GM12873 (cell line): ENCODE data around the gene SEPTIN12.

Source experiments
- TF ChIP-seq, protein P1 (sequence below): IDR thresholded peaks from 2 replicates; pipeline ENCODE4 v1.5.1; 2012; ENCODE audit warnings: low read depth, mild to moderate bottlenecking, moderate library complexity, low read length, control low read depth; ENCODE audit not compliant: insufficient read depth; ENCODE audit errors: missing control alignments

SEPTIN12 gene

DNA sequence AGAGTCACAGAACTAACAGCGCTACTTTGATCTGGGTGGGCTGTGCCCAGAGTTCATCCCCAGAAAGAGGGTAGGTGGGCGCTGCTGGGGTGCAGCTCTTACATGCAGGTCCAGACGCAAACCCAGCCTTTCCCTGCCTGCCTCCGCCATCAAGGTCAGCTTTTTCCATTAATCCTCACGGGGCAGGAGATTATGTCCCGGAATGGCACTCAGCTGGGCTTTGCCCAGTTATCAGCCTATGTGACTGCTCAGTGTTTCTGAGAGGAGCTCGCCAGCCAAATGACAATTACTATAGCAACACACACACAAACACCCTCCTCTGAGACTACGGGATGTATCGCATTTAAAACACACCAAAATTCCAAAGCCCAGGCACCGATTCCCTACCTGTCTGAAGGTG, 38.8 kb upstream of the SEPTIN12 start:
- TF ChIP-seq, protein P1, sequence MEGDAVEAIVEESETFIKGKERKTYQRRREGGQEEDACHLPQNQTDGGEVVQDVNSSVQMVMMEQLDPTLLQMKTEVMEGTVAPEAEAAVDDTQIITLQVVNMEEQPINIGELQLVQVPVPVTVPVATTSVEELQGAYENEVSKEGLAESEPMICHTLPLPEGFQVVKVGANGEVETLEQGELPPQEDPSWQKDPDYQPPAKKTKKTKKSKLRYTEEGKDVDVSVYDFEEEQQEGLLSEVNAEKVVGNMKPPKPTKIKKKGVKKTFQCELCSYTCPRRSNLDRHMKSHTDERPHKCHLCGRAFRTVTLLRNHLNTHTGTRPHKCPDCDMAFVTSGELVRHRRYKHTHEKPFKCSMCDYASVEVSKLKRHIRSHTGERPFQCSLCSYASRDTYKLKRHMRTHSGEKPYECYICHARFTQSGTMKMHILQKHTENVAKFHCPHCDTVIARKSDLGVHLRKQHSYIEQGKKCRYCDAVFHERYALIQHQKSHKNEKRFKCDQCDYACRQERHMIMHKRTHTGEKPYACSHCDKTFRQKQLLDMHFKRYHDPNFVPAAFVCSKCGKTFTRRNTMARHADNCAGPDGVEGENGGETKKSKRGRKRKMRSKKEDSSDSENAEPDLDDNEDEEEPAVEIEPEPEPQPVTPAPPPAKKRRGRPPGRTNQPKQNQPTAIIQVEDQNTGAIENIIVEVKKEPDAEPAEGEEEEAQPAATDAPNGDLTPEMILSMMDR = no peak

DNA sequence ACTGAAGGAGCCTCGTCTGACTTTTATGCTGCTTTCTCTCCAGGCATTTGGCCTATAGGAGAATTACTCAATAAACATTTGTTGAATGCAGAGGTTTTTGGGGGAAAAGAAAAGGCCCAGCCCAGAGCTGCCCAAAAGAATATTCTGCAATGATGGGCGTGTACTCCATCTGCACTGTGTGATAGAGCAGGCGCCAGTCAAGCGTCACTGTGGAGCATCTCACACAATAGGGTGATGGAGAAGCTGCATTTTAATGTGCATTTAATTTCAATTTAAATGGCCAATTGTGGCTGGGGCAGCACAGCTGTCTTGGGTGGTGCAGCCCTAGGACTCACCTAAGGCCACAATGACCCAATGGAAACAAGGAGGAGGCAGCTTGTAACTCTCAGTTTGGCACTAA, 38.4 kb upstream of the SEPTIN12 start:
- TF ChIP-seq, protein P1 = no peak

DNA sequence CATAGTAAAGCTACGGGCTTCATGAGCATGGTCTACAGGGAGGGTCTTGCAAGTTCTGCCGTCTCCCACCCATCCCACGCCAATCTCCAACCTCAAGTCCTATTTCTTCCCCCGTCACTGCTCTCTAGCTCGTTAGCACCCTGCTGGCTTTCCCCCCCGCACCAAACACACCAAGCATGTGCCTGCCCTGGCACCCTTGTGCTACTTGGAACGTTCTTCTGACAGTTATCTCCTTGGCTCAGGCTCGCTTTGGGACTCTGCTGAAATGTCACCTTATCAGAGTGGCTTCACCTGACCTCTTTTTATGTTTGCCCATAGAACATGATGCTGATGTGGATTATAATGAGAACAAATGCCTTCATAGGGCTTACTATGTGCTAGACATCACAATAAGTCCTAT, 37.1 kb upstream of the SEPTIN12 start:
- TF ChIP-seq, protein P1 = no peak

DNA sequence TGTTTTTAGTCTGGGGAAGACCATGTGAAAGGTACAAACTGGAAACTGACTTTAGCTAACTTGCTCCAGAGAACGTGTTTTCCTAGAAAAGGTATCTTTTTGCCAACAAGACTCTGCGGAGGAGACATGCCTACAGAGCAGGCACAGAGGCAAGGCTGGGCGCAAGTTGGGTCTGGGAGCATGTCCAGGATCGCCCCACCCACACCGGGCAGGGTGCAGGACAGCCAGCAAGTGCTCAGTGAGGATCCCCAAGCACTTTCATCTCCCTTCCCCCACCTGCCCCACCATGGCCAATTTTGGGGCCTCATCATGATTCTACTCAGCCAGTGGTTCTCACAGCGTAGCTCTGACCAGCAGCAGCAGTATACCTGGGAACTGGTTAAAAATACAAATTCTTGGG, 32.5 kb upstream of the SEPTIN12 start:
- TF ChIP-seq, protein P1 = no peak

DNA sequence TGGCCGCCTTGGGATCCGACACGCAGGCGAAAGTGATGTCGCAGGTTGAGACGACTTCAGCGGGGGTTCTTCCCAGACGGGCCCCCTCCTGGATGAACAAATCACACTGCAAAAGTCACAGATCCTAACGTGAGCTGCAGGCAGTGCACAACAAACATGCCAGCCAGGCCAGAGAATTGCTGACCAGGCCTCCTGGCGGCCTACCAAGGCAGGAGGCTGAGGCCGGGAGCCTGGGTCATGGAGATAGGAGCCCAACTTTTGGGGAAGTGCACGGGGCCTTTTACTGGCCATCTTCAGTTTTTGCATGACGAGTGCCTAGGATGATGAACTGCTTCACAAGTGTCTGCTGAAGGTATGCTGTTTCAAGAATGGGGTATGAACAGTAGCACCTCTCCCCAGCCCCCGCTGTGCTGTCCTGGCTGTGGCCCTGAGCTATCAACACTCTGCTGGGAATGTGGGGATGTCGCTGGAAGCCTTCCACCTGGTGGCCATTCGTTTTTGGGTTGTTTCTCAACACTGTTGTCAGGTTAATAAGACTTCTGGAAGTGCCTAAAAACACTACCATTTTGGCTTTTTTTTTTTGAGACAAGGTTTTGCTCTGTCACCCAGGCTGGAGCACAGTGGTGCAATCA, 26.5 kb upstream of the SEPTIN12 start:
- TF ChIP-seq, protein P1 = no peak

DNA sequence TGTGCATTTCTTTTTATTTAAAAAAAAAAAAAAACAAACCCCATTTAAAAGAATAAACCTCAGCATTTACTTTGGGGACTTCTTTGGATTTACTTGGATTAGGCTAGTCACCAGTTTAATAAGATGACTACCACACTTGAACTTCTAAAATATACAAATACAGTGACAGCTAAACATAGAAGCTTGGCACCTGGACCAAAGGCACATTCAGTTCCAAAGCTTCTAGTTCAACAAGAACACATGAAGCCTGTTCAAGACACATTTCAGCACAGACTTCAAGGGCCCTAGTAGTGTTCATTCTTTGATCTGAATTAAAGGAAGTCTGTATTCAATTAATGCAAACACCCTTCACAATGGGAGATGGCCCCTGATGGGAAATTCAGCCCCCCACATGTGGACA, 25.9 kb upstream of the SEPTIN12 start:
- TF ChIP-seq, protein P1 = no peak

DNA sequence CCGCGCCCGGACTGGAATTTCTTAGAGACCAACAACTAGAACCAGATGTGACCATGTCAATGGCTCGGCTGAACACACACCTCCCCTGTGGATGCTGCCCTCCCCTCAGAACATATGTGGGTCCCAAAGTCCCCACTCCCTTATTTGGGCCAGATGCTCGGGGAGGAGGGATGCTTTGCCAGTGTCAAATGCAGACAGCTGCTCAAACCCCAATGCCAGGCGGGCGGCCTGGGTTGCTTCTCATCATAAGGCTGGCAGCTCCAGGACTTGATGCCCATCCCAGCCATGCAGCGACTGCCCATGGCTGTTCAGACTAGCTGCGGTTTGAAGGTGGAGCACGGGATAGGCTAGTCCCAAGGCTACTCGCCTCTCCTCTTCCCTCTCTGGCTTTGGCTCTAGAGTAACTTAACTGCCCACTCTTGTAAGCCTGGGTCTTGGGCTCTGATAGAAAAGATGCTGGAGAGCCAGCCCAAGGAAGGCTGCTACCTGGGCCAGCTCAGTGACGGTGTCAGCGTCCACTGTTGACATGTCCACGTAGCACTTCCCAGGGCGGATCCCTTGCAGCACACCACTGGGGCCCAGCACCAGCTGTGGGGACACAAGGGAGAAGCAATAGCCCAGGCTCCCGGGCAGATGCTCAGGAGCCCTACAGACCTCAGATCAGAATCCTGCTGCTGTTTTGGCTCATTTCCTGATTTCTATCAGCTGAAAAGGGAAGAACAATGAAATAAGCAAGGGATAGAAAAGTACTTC, 25.3 kb upstream of the SEPTIN12 start:
- TF ChIP-seq, protein P1 = no peak
